Endothelial cell of umbilical vein (primary cell): ENCODE results near the gene MUC3A. TPM values are rescaled to one million over a fixed set of nuclear protein-coding genes. Genes with fewer than 3 reads are reported as not detected.

Experiments used
- BruUV-seq: library from RNA; stranded (reverse); fragments of 400-500 nt; replicated peaks from 2 replicates; lab custom pipeline; 2021; lab: Mats Ljungman, UMichigan
- CTCF ChIA-PET: fragments of 300-600, 350-600 bp; sonication (Branson Sonifier 250); formaldehyde crosslinking; loops from one replicate; lab custom pipeline; 2021; ENCODE audit warnings: antibody characterized with exemption, inconsistent platforms; lab: Charles Lee
- POLR2A ChIA-PET: fragments of 300-600, 350-600 bp; sonication (Branson Sonifier 250); formaldehyde crosslinking; loops from one replicate; lab custom pipeline; 2021; ENCODE audit warnings: antibody characterized with exemption, inconsistent platforms; lab: Charles Lee
- DNase-seq: peaks from one replicate; pipeline ENCODE4 v3.0.0-alpha.2; 2011; ENCODE audit warnings: low read depth, low spot score
- FAIRE-seq: peaks from 2 replicates; lab custom pipeline; 2011; peaks lifted over from hg19 to GRCh38; lab: Jason Lieb, UNC
- H2AFZ ChIP-seq: 2 replicates; pipeline ENCODE4 v1.6.0; 2012; ENCODE audit warnings: low read depth, low read length, control low read depth, inconsistent platforms
- H3K27ac ChIP-seq: 2 replicates; pipeline ENCODE4 v1.5.1; 2011; ENCODE audit warnings: low read depth, mild to moderate bottlenecking, control low read depth, low read length, moderate library complexity; ENCODE audit not compliant: insufficient read depth
- H3K27me3 ChIP-seq, 2 experiments: 2 replicates each; pipeline versions ENCODE4 v1.6.0 to v1.6.1; 2011; ENCODE audit warnings: low read length in 2 of 2, mixed read lengths in 1 of 2; ENCODE audit not compliant: control insufficient read depth in 2 of 2, insufficient read depth in 2 of 2
- H3K36me3 ChIP-seq, 2 experiments: 2 replicates in 1 of 2; 3 replicates in 1 of 2; pipeline ENCODE4 v1.5.1; 2011; ENCODE audit warnings: low read length in 2 of 2, mild to moderate bottlenecking in 1 of 2, moderate library complexity in 1 of 2; ENCODE audit not compliant: control insufficient read depth in 2 of 2, insufficient read depth in 2 of 2; ENCODE audit errors: extremely low read depth in 1 of 2
- H3K4me1 ChIP-seq: 3 replicates; pipeline ENCODE4 v1.5.1; 2011; ENCODE audit warnings: mild to moderate bottlenecking, low read length; ENCODE audit not compliant: control insufficient read depth, insufficient read depth; ENCODE audit errors: extremely low read depth
- H3K4me2 ChIP-seq: 2 replicates; pipeline ENCODE4 v1.6.1; 2011; ENCODE audit warnings: low read length, control low read depth, mixed read lengths; ENCODE audit not compliant: insufficient read depth
- H3K4me3 ChIP-seq, 3 experiments: fragments of 200-600 bp in 1 of 3; sonication (generic), shearing (Covaris generic) in 1 of 3; replicated peaks in 1 of 3; 2 replicates each; pipeline ENCODE4 v1.5.1; 2011 to 2016; ENCODE audit warnings: control low read depth in 3 of 3, low read length in 3 of 3, mild to moderate bottlenecking in 2 of 3, inconsistent platforms in 1 of 3, low read depth in 1 of 3, moderate library complexity in 1 of 3; ENCODE audit not compliant: insufficient read depth in 1 of 3
- H3K79me2 ChIP-seq: 2 replicates; pipeline ENCODE4 v1.6.0; 2012; ENCODE audit warnings: low read length, inconsistent platforms; ENCODE audit not compliant: control insufficient read depth, insufficient read depth
- H3K9ac ChIP-seq: replicated peaks from 2 replicates; pipeline ENCODE3; 2011; ENCODE audit warnings: low read length, control low read depth; ENCODE audit not compliant: insufficient read depth; ENCODE audit errors: extremely low read depth
- H3K9me1 ChIP-seq: replicated peaks from 3 replicates; pipeline ENCODE4 v1.6.0; 2011; ENCODE audit warnings: mild to moderate bottlenecking, low read length; ENCODE audit not compliant: control insufficient read depth, insufficient read depth; ENCODE audit errors: extremely low read depth
- H3K9me3 ChIP-seq: replicated peaks from 2 replicates; pipeline ENCODE4 v1.5.1; 2012; ENCODE audit warnings: low read length, inconsistent platforms; ENCODE audit not compliant: control insufficient read depth, insufficient read depth
- H4K20me1 ChIP-seq: replicated peaks from 2 replicates; pipeline ENCODE3; 2011; ENCODE audit warnings: mild to moderate bottlenecking, low read length; ENCODE audit not compliant: control insufficient read depth, insufficient read depth; ENCODE audit errors: extremely low read depth
- CTCF ChIP-seq, 2 donors: IDR thresholded peaks; 1 replicate in 1 of 2; 2 replicates in 1 of 2; pipeline ENCODE4 v1.5.1; 2011; ENCODE audit warnings: low read length in 2 of 2, mild to moderate bottlenecking in 2 of 2, moderate library complexity in 2 of 2, control low read depth in 1 of 2, inconsistent platforms in 1 of 2, low read depth in 1 of 2; ENCODE audit not compliant: insufficient read depth in 1 of 2; ENCODE audit errors: extremely low read depth in 1 of 2
- EZH2 ChIP-seq: IDR thresholded peaks from 2 replicates; pipeline ENCODE4 v1.6.1; 2012; ENCODE audit warnings: borderline replicate concordance, low read depth, mild to moderate bottlenecking, moderate library complexity, low read length, inconsistent platforms; ENCODE audit not compliant: severe bottlenecking
- FOS ChIP-seq: IDR thresholded peaks from 2 replicates; pipeline ENCODE4 v1.6.1; 2011; ENCODE audit warnings: mild to moderate bottlenecking, low read length, moderate library complexity, borderline replicate concordance; ENCODE audit not compliant: insufficient read depth
- GATA2 ChIP-seq: IDR thresholded peaks from 2 replicates; pipeline ENCODE4 v1.7.0; 2011; ENCODE audit warnings: low read depth, mild to moderate bottlenecking, moderate library complexity, mixed read lengths, low read length; ENCODE audit not compliant: insufficient read length, insufficient read depth
- JUN ChIP-seq: IDR thresholded peaks from 2 replicates; pipeline ENCODE4 v1.6.1; 2011; ENCODE audit warnings: borderline replicate concordance, low read depth; ENCODE audit not compliant: insufficient read length, insufficient read depth
- MYC ChIP-seq: IDR thresholded peaks from one replicate; pipeline ENCODE4 v1.6.1; 2011; ENCODE audit warnings: mild to moderate bottlenecking, low read depth, low read length
- POLR2AphosphoS5 ChIP-seq: IDR thresholded peaks from 2 replicates; pipeline ENCODE4 v1.6.1; 2012; ENCODE audit warnings: low read depth, mild to moderate bottlenecking, control low read depth, low read length, moderate library complexity; ENCODE audit not compliant: insufficient read depth
- dilution Hi-C: fragments of 300-500 bp; cut with MboI; formaldehyde crosslinking; loops from one replicate; pipeline ENCODE4 v1.15.0; 2019; ENCODE audit warnings: low sequenced_read_pairs; ENCODE audit not compliant: extremely low pct_ligation_motif_present
- intact Hi-C: fragments of 100-400 bp; cut with micrococcal nuclease; formaldehyde crosslinking; loops from one replicate; pipeline ENCODE4 v1.10.0; 2022
- polyA plus RNA-seq, 4 experiments: library from polyadenylated mRNA; depleted of rRNA in 3 of 4; stranded (reverse) in 3 of 4; unstranded in 1 of 4; fragments of >200 nt; gene quantifications; 2 replicates each; pipeline versions ENCODE4 v1.2.1 to v1.2.3, GENCODE V29; 2011 to 2012; ENCODE audit warnings: missing spikeins in 1 of 4
- total RNA-seq: library from RNA; stranded (reverse); gene quantifications from 2 replicates; pipeline ENCODE4 v1.2.3, GENCODE V29; 2021

Gene MUC3A
- total and polyA plus RNA-seq, 2 donors (not counting 3 experiments of a cell fraction or from before 2014, with no cell fraction given): not detected

DNA sequence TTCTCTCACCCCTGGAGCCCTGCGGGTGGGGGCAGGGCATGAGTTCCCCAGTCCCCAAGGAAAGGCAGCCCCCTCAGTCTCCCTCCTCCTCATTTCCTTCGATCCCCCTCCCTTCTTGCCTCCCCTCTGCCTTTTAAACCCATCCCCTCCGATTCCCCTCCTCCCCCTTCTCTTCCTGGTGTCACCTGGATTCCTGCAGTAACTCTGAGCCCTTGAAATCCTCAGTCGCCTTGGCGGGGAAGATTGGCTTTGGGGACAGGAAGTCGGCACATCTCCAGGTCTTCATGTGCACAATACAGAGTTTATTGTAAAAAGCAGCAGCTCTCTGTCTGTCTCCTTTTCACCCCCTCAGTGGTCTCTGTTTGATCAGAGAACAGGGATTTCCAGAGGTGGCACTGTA, 18.7 kb downstream of the MUC3A start:
- dilution Hi-C loops: no loop called here
- intact Hi-C loops: loop anchor here (5.0 to 10.0 kb wide), 2 partner anchors 47 to 76 kb away; no protein-coding TSS in a partner anchor
- TF ChIP-seq EZH2: no peak
- TF ChIP-seq GATA2: no peak
- no peak for TF ChIP-seq JUN
- TF ChIP-seq MYC: no peak
- TF ChIP-seq FOS: no peak
- no peak for TF ChIP-seq CTCF (IDR thresholded peaks at IDR 0.05; ENCODE audit: extremely low read depth in 1 of 2, insufficient read depth in 1 of 2, low read depth in 1 of 2, low read length in 2 of 2)
- no peak for TF ChIP-seq POLR2AphosphoS5
- CTCF ChIA-PET: no interaction called here
- Histone ChIP-seq H3K9me3 (no peaks in the 10 kb centered on the region), H2AFZ (no peak overlapping the region), H3K27me3 (peaks cover 22 to 28% of the 10 kb centered on the region in 2 experiments), H3K36me3 (no peaks in the 10 kb centered on the region), H3K79me2 (no peaks in the 10 kb centered on the region), H3K4me1 (peaks cover 2% of the 10 kb centered on the region), H3K9me1 (no peaks in the 10 kb centered on the region), H3K27ac (no peak overlapping the region), H4K20me1 (no peaks in the 10 kb centered on the region), H3K9ac (no peak overlapping the region), H3K4me3 (no peak overlapping the region), H3K4me2 (no peak overlapping the region)
- no TSS peak for BruUV-seq
- DNase-seq: no peak
- POLR2A ChIA-PET: no interaction called here
- no peak for FAIRE-seq
